ENCODE results near the gene LAMP1.

- TF ChIP-seq CTCF (conservative IDR thresholded peaks at IDR 0.05; ENCODE audit: low read depth in 2 of 2) = no peak
- no peak for TF ChIP-seq EZH2 (IDR thresholded peaks at IDR 0.05; ENCODE audit: low read depth, unreplicated experiment)
- TF ChIP-seq REST (IDR thresholded peaks at IDR 0.05; ENCODE audit: unreplicated experiment) = no peak
- TF ChIP-seq POLR2AphosphoS5 (IDR thresholded peaks at IDR 0.05; ENCODE audit: low read depth) = no peak
- no peak for TF ChIP-seq EZH2phosphoT487 (IDR thresholded peaks at IDR 0.05; ENCODE audit: unreplicated experiment)
- no peak for TF ChIP-seq JUNB (IDR thresholded peaks at IDR 0.05; ENCODE audit: unreplicated experiment)
- TF ChIP-seq ZNF331 (CRISPR knock-in tag; IDR thresholded peaks at IDR 0.05; ENCODE audit: low read depth) = no peak
- no peak for TF ChIP-seq CREB1 (CRISPR knock-in tag; IDR thresholded peaks at IDR 0.05; ENCODE audit: low read depth)
- TF ChIP-seq STAT1 (IDR thresholded peaks at IDR 0.05; ENCODE audit: unreplicated experiment) = no peak
- no peak for TF ChIP-seq NANOG (IDR thresholded peaks at IDR 0.05; ENCODE audit: borderline replicate concordance)
These were observed 63.4 kb downstream of the LAMP1 start for GRCh38 chr13:113360446-113360845.

Measured in GM23338 (cell line).